M059J (cell line): Measurements from ENCODE around the gene CEP170B. TPM values are rescaled to one million over a fixed set of nuclear protein-coding genes. Genes with fewer than 3 reads are reported as not detected.

Experiments used
- DNase-seq: peaks from one replicate; pipeline ENCODE4 v3.0.0-alpha.2; 2012; ENCODE audit warnings: low read depth
- total RNA-seq: library from RNA; depleted of rRNA; stranded (reverse); fragments of >200 nt; shearing (Covaris generic); gene quantifications from 2 replicates; pipeline ENCODE4 v1.2.3, GENCODE V29; 2014

Gene CEP170B
- total RNA-seq, 1 experiment from 2014 or later = 9.1 TPM

GRCh38 chr14:104867371-104868059, 2.4 kb downstream of the CEP170B start:
- DNase-seq = no peak

- DNase-seq = no peak
Measured at GRCh38 chr14:104868060-104868740, 3.1 kb downstream of the CEP170B start.

GRCh38 chr14:104868811-104869572, 3.9 kb downstream of the CEP170B start:
- DNase-seq = no peak

GRCh38 chr14:104869669-104870367, 4.8 kb downstream of the CEP170B start:
- DNase-seq = no peak

GRCh38 chr14:104870368-104871144, 5.5 kb downstream of the CEP170B start:
- no peak for DNase-seq

GRCh38 chr14:104871145-104871655, 6.1 kb downstream of the CEP170B start:
- DNase-seq = no peak

GRCh38 chr14:104871656-104872468, 6.8 kb downstream of the CEP170B start:
- DNase-seq = no peak

- DNase-seq = no peak
Measured at GRCh38 chr14:104872469-104873341, 7.6 kb downstream of the CEP170B start.

GRCh38 chr14:104873380-104874055, 8.4 kb downstream of the CEP170B start:
- DNase-seq = no peak

GRCh38 chr14:104874110-104874531, 9.1 kb downstream of the CEP170B start:
- no peak for DNase-seq

GRCh38 chr14:104874571-104875411, 9.7 kb downstream of the CEP170B start:
- no peak for DNase-seq

- no peak for DNase-seq
Measured at GRCh38 chr14:104875412-104875751, 10.3 kb downstream of the CEP170B start.

- no peak for DNase-seq
Measured at GRCh38 chr14:104875811-104876210, 10.7 kb downstream of the CEP170B start.

GRCh38 chr14:104876251-104876699, 11.2 kb downstream of the CEP170B start:
- no peak for DNase-seq

GRCh38 chr14:104877066-104877805, 12.2 kb downstream of the CEP170B start:
- DNase-seq = no peak

GRCh38 chr14:104877806-104878550, 12.9 kb downstream of the CEP170B start:
- no peak for DNase-seq
